HG03575 (cell line): ENCODE data around the gene AQP5.

ENCODE experiments used
- ATAC-seq: cut with Tn5 transposase; IDR thresholded peaks from one replicate; pipeline ENCODE4 v1.9.1; 2021; ENCODE audit not compliant: unreplicated experiment, insufficient number of reproducible peaks, low FRiP score; ENCODE audit errors: extremely low read depth

The AQP5 gene

DNA sequence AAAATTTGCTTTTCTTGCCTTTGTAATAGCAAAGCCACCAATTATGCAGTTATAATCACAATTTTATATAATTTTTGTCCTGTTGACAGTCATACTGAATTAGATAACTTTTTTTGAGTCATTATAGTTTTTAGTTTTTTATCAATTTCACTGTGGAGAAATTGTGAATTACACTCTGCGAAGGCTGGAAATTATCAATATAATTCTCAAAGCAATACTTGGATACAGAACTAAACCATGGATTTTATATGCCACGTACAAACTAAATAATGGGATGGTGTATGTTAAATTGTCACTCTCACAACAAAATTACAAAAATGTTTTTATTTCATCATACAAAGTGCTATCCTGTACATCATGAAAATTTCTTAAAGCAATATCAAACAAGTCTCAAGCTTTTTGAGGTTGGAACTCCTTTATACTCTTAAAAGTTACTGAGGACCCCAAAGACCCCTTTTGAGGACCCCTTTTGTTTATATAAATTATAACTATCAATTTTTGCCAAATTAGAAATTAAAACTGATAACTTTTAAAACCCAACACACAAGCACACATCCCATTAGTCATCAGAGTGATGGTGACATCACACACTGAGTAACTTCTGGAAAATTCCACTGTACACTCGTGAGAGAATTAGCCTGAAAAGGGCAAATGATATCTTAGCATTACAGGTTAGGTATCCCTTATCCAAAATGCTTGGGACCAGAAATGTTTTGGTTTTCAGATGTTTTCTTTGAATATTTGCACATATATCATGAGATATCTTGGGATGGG is 31.0 kb upstream of the AQP5 start:
- no peak for ATAC-seq

- ATAC-seq, result no peak
Measured at GRCh38 chr12:49932023-49932422, 29.6 kb upstream of the AQP5 start.

DNA sequence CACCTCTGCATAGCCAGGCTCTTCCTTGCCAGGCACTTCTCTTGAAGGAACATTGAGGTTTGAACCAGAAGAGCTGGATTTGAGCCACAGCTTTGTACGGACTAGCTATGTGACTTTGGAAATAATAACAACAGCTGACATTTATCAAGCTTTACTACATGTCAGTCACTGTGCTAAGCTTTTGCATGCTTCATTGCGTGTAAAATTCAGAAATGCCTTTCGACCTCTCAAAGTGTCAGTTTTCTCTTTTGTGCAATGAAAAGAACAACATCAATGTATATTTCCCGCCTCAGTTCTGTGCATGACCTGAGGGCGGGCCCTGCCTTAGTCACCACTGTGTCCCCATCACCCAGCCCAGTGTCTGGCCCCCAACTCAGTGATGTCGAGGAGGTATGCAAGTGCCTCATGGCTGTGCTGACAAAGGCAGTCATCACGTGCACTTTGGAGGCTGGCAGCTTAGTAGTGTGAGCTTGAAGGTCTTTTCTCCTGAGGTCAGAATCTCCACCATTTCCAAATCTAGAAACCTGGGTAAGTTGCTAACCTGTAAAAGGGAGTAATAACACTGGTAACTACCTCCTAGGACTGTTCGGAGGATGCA is 29.0 kb upstream of the AQP5 start:
- no peak for ATAC-seq

DNA sequence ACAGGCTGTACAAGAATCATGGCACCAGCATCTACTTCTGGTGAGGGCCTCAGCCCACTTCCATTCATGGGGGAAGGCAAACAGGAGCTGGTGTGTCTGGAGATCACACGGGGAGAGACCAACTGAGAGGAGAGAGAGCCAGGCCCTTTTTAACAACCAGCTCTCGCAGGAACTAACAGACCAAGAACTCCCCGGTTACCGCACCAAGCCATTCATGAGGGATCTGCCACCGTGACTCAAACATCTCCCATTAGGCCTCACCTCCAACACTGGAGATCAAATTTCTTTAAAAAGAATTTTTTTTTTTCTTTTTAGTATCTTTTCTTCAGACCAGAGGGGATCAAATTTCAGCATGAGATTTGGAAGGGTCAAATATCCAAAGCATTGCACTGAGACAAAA is 27.9 kb upstream of the AQP5 start:
- no peak for ATAC-seq

DNA sequence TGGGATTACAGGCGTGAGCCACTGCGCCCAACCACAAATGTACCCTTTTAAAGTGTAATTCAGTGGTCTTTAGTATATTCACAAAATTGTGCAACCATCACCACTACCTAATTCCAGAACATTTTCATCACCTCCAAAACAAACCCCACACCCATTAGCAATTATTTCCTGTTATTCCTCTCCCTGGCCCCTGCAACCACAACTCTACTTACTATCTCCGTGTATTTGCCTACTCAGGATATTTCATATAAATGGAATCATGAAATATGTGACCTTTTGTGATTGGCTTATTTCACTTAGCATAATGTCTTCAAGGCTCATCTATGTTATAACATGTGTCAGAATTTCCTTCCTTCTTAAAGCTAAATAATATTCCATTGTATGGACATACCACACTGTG is 27.2 kb upstream of the AQP5 start:
- no peak for ATAC-seq

DNA sequence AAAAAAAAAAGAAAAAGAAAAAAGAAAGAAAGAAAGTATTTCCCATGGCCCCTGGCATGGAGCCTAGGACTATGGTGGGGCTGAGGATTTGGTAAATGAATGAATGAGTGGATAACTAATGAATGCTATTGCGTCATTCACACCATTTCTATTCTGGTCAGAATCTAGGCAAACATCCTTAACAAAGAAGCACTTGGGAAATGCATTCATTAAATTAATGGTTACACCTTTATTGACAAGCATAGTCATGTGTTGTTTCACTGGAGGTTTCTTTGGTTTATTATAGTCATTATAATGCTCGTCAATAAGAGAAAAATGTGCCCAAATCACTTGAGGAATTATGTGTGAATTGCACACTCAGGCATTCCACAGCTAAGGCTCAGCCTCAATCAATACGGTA is 24.7 kb upstream of the AQP5 start:
- ATAC-seq, result no peak

DNA sequence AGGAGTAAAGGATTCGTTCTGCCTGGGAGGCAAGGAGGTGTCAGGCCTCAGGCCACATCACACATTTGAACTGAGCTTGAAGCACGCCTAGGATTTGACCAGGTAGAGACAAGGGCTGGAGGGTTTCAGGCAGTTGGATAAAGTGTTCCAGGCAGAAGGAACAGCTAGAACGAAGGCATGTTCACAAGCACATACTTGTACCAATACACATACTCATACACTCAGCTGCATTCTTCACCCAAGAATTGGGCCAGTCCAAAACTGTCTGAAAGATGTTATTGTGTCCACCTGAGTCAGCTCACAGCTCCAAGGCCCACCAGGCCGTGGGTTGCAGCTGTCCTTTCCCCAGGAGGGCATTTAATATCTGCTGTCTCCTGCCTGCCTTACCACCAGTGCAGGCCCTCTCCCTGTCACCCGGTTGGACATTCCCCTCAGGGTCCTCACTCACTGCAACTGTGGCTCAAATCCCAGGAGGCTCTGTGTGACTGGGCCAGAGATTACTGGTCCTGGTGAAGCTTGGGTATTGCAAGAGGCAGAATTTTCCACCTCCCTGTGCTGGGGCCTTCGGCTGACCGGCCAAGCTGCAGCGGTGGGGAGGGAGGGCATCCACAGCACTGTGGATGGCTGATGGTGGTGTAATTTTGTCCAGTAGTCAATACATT is 23.9 kb upstream of the AQP5 start:
- ATAC-seq, result no peak

GRCh38 chr12:49939307-49939706 is 22.4 kb upstream of the AQP5 start:
- no peak for ATAC-seq

- ATAC-seq, result no peak
Measured at GRCh38 chr12:49939707-49940106, 22.0 kb upstream of the AQP5 start.

DNA sequence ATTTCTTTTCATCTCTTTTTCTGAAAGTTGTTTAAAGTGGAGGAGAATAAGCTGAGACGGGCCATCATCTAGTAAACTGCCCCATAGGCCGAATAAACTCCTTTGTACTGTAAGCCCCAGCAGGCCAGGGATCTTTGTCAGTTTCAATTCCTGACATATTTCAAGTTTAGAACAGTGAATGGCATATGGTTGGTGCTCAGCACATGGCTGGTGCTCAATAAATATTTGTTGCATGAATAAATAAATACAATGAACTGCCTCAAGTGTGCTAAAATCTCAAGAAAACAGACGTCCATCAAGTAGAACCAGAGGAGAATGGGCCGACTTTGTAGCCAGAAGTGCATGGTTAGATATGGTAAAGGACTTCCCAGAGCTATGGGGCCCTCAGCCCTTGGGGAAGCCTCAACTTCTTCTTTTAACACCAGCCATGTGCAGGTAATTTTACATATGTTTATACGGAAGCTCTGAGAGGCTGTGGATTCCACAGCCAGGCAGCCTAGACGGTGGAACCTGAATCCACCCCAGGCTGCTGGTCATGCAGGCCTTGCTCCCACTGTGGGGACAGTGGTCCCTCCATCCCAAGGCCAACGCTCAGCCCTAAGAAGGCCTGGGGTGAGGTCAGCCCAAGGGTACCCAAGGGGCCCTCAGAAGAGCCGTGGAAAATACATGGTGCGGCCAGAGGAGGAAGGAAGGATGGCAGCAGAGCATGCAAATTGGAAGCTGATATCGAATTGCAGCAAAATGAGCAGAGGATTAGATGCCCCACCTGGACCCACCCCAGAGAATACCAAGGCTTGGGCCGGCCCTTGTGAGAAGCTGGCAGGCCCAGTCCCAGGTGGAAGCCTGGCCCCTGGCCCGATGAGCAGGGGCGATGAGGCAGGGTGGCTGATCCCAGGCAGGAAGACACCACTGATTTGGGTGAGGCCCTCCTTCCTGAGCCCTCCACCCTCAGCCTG is 19.8 kb upstream of the AQP5 start:
- ATAC-seq, result no peak

- no peak for ATAC-seq
Measured at GRCh38 chr12:49942512-49942893, 19.2 kb upstream of the AQP5 start.

DNA sequence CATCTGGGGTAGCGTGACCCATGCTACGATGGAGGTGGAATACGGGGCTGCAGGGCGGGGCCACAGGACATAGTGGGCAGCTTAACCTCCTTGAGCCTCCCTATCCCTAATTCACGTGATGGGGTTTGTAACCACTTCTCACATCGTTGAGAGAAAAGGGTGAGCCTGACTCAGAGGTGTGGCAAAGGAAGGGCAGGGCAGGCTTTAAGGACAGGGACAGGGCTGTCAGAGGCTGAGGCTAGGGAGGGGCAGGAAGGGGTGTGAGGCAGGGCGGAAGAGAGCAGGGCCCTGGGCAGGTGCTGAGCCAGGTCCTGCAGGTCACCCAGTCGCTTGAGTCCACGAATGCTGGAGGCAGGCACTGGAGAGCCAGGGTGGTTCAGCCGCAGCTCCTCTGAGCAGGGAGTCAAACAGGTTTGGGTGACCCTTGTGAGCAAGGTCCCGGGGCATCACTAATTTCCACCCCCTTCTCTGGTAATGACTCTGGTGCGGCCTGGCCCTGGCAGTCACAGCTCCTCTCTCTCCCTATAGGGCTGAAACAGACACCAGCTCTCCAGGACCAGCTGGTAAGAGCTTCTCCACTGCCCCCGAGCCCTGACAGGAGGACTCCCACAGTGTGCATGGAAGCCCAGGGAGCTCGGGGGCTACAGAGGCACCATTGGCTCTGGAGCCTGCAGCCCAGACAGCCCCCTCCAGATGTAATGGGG is 18.6 kb upstream of the AQP5 start:
- no peak for ATAC-seq

- ATAC-seq, result no peak
Measured at GRCh38 chr12:49943625-49943960, 18.1 kb upstream of the AQP5 start.

- no peak for ATAC-seq
Measured at GRCh38 chr12:49944046-49944445, 17.6 kb upstream of the AQP5 start.

- ATAC-seq, result no peak
Measured at GRCh38 chr12:49944718-49945117, 17.0 kb upstream of the AQP5 start.

- no peak for ATAC-seq
Measured at GRCh38 chr12:49945394-49946080, 16.1 kb upstream of the AQP5 start.

- ATAC-seq, result no peak
Measured at GRCh38 chr12:49946086-49946485, 15.6 kb upstream of the AQP5 start.

- ATAC-seq, result no peak
Measured at GRCh38 chr12:49946497-49946896, 15.2 kb upstream of the AQP5 start.
